ENCODE measurements around the gene FHIP1A. TPM values are rescaled to one million over a fixed set of nuclear protein-coding genes. Genes with fewer than 3 reads are reported as not detected.
"Not testable (repeated sequence)": the region's sequence is repeated elsewhere in the genome, so short reads cannot be mapped to it uniquely, and the experiment has no call there.

The FHIP1A gene
- total and polyA plus RNA-seq, 2 experiments from 2014 or later: 0.98 to 15.5 TPM

DNA sequence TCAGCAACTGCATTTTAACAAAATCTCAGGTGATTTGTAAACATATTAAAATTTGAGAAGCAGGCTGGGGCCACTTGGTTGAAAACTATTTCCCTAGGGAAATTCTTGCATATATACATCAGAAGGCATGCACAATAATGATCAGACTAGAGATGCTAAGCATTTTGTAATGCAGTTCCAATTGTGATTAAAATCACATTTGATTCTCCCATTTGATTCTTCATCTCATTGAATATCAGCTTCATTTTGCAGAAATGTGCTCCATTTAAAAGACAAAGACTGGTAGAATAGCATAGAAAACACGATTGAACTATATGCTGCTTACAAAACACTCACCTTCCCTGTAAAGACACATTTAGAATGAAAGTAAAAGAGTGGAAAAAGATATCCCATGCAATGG, 32.4 kb upstream of the FHIP1A start:
- H3K4me1 ChIP-seq (ENCODE audit: low read depth): no peaks in the 10 kb centered on the region
- TF ChIP-seq, protein P1, sequence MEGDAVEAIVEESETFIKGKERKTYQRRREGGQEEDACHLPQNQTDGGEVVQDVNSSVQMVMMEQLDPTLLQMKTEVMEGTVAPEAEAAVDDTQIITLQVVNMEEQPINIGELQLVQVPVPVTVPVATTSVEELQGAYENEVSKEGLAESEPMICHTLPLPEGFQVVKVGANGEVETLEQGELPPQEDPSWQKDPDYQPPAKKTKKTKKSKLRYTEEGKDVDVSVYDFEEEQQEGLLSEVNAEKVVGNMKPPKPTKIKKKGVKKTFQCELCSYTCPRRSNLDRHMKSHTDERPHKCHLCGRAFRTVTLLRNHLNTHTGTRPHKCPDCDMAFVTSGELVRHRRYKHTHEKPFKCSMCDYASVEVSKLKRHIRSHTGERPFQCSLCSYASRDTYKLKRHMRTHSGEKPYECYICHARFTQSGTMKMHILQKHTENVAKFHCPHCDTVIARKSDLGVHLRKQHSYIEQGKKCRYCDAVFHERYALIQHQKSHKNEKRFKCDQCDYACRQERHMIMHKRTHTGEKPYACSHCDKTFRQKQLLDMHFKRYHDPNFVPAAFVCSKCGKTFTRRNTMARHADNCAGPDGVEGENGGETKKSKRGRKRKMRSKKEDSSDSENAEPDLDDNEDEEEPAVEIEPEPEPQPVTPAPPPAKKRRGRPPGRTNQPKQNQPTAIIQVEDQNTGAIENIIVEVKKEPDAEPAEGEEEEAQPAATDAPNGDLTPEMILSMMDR (IDR thresholded peaks at IDR 0.05; ENCODE audit: low read depth, low read length): no peak
- no peaks in the 10 kb centered on the region for H3K27me3 ChIP-seq
- no peaks in the 10 kb centered on the region for H3K36me3 ChIP-seq
- H3K27ac ChIP-seq: no peak overlapping the region
- H3K9me3 ChIP-seq (ENCODE audit: low read depth): no peaks in the 10 kb centered on the region
- no peak overlapping the region for H3K4me3 ChIP-seq
- no peak for DNase-seq (ENCODE audit: low read depth in 1 of 2, low spot score in 1 of 2)

- no peaks in the 10 kb centered on the region for H3K4me1 ChIP-seq (ENCODE audit: low read depth)
- H3K27ac ChIP-seq: no peak overlapping the region
- H3K27me3 ChIP-seq: no peaks in the 10 kb centered on the region
- DNase-seq (ENCODE audit: low read depth in 1 of 2, low spot score in 1 of 2): peak in 1 of 2 donors; percentile 9
- no peak overlapping the region for H3K4me3 ChIP-seq
- H3K36me3 ChIP-seq: no peaks in the 10 kb centered on the region
- H3K9me3 ChIP-seq (ENCODE audit: low read depth): no peaks in the 10 kb centered on the region
- TF ChIP-seq, protein P1 (IDR thresholded peaks at IDR 0.05; ENCODE audit: low read depth, low read length): no peak
Observed at GRCh38 chr4:151389311-151389710, 19.7 kb upstream of the FHIP1A start.

GRCh38 chr4:151389799-151390198, 19.2 kb upstream of the FHIP1A start:
- H3K27ac ChIP-seq; H3K4me1 ChIP-seq (ENCODE audit: low read depth); DNase-seq (ENCODE audit: low read depth in 1 of 2, low spot score in 1 of 2); H3K36me3 ChIP-seq; H3K27me3 ChIP-seq; H3K9me3 ChIP-seq (ENCODE audit: low read depth); H3K4me3 ChIP-seq: not testable (repeated sequence)

DNA sequence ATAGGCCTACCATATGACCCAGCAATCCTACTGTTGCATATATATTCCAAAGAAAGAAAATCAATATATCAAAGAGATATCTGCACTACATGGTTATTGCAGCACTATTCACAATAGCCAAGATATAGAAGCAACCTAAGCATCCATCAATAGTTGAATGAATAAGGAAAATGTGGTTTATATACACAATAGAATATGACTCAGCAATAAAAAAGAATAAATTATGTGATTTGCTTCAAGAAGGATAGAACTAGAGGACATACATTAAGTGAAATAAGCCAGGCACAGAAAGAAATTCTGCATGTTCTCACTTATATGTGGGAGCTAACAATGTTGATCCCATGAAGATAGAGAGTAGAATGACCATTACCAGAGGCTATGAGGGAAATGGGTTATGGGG, 13.1 kb upstream of the FHIP1A start:
- H3K4me3 ChIP-seq: no peak overlapping the region
- no peaks in the 10 kb centered on the region for H3K9me3 ChIP-seq (ENCODE audit: low read depth)
- no peaks in the 10 kb centered on the region for H3K36me3 ChIP-seq
- TF ChIP-seq, protein P1 (IDR thresholded peaks at IDR 0.05; ENCODE audit: low read depth, low read length): no peak
- H3K27me3 ChIP-seq: no peaks in the 10 kb centered on the region
- no peak for DNase-seq (ENCODE audit: low read depth in 1 of 2, low spot score in 1 of 2)
- H3K27ac ChIP-seq: no peak overlapping the region
- H3K4me1 ChIP-seq (ENCODE audit: low read depth): no peaks in the 10 kb centered on the region

- Histone ChIP-seq H3K9me3 (ENCODE audit: low read depth) (no peaks in the 10 kb centered on the region), H3K27me3 (no peaks in the 10 kb centered on the region), H3K4me3 (no peak overlapping the region), H3K4me1 (ENCODE audit: low read depth) (no peaks in the 10 kb centered on the region), H3K36me3 (no peaks in the 10 kb centered on the region), H3K27ac (no peak overlapping the region)
- no peak for DNase-seq (ENCODE audit: low read depth in 1 of 2, low spot score in 1 of 2)
- TF ChIP-seq, protein P1 (IDR thresholded peaks at IDR 0.05; ENCODE audit: low read depth, low read length): no peak
Observed at GRCh38 chr4:151400343-151400742, 8.6 kb upstream of the FHIP1A start.

DNA sequence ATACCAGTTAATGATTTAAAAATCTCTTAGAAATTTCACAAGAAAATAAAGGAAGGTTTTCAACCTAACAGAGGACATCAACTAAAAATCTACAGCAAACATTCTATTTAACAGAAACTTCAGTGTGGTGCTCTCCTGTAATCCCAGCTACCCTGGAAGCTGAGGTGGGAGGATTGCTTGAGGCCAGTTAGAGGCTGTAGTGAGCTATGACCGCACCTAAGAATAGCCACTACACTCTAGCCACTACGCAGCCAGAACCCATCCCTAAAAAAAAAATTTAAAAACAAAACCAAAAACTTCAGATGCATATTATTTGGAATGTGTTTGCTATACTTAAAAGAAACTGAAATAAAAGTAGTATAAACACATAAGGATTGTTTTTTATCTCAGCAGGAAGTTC, 7.2 kb upstream of the FHIP1A start:
- DNase-seq (ENCODE audit: low read depth in 1 of 2, low spot score in 1 of 2): no peak
- Histone ChIP-seq H3K27me3 (no peaks in the 10 kb centered on the region), H3K4me3 (no peak overlapping the region), H3K4me1 (ENCODE audit: low read depth) (no peaks in the 10 kb centered on the region), H3K36me3 (no peaks in the 10 kb centered on the region), H3K27ac (no peak overlapping the region), H3K9me3 (ENCODE audit: low read depth) (no peaks in the 10 kb centered on the region)
- TF ChIP-seq, protein P1 (IDR thresholded peaks at IDR 0.05; ENCODE audit: low read depth, low read length): no peak
